ENCODE measurements around the gene ZNF775. TPM values are rescaled to one million over a fixed set of nuclear protein-coding genes. Genes with fewer than 3 reads are reported as not detected.

Gene ZNF775
- polyA plus RNA-seq, 1 experiment: 2.2 TPM

- no peak for DNase-seq (ENCODE audit: low read depth, low spot score)
- Histone ChIP-seq H3K27me3 (ENCODE audit: control insufficient read depth, insufficient read depth, low read length) (no peaks in the 10 kb centered on the region), H3K9me3 (ENCODE audit: control insufficient read depth, insufficient read depth, low read length) (no peaks in the 10 kb centered on the region), H3K4me3 (ENCODE audit: low read depth, low read length) (peak overlapping the region; percentile 89), H3K27ac (ENCODE audit: low read depth, low read length) (no peak overlapping the region)
- POLR2A ChIA-PET: interaction anchor here (1.3 kb wide), 1 partner anchor 10 kb away, joined by 8 read pairs; no protein-coding TSS in a partner anchor
- CTCF ChIA-PET: interaction anchor here (2.2 kb wide), 1 partner anchor 11 kb away, joined by 17 read pairs; no protein-coding TSS in a partner anchor
- no peak for TF ChIP-seq CTCF (IDR thresholded peaks at IDR 0.05; ENCODE audit: low read depth, low read length)
Measured at GRCh38 chr7:150367677-150368095, 11.4 kb upstream of the ZNF775 start.

- peak; percentile 41 for DNase-seq (ENCODE audit: low read depth, low spot score)
Measured at GRCh38 chr7:150368096-150368883, 10.8 kb upstream of the ZNF775 start, which contains the start of gene REPIN1. Gene REPIN1 (plus strand): TSS chr7:150368822. CDS start chr7:150369712, 890 bp downstream.

DNA sequence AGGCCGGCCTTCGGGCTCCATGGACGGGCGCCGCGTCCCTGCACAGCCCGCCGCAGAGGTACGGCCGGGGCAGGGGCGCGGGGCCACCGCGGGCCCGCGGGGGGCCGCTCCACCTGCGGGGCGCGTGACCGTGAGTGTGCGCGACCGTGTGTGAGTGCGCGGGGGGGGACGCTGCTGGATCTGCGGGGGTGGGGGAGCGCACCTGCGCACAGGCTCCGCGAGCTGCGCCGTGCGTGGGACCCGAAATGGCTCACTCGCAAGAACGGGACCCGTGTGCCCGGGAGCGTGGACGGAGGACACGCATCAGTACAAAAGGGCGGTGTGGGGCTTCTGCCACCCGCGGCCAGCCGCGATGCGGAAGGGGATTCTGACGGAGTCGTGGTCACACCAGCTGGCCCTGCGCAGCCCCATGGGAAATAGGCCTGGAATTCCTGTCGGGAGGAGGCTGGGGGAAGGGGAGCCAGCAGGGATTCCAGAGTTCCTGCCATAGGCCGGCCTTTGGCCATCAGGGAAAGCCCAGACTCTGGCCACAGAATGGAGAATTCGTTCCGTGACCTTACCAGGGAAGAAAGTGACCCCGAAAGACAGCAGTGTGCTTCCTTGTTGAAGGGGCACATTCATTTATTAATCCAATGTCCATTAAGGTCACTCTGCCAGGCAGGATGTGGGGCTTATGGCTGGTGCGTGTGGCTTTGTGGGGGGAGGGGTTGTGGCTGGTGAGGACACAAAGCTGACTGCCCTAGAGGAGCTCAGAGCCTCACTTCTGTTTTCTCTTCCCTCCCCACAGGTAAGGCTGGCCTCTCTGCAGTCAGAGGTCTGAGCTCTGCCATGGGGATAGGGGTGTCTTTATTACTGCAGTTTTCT is 10.0 kb upstream of the ZNF775 start:
- Histone ChIP-seq H3K27ac (ENCODE audit: low read depth, low read length) (peak overlapping the region; percentile 83), H3K27me3 (ENCODE audit: control insufficient read depth, insufficient read depth, low read length) (no peaks in the 10 kb centered on the region), H3K4me3 (ENCODE audit: low read depth, low read length) (peak overlapping the region; percentile 89), H3K9me3 (ENCODE audit: control insufficient read depth, insufficient read depth, low read length) (no peaks in the 10 kb centered on the region)
- ChIA-PET POLR2A (interaction anchor here (0.6 to 2.0 kb wide), 7 partner anchors 9 to 37 kb away, joined by 3 to 10 read pairs (median 6); a partner anchor contains a TSS), CTCF (interaction anchor here (0.7 to 1.2 kb wide), 3 partner anchors 9 to 35 kb away, joined by 3 to 12 read pairs (median 3); no protein-coding TSS in a partner anchor)
- no peak for TF ChIP-seq CTCF (IDR thresholded peaks at IDR 0.05; ENCODE audit: low read depth, low read length)
- no peak for DNase-seq (ENCODE audit: low read depth, low spot score)

More at GRCh38 chr7:150368096-150368883, 10.8 kb upstream of the ZNF775 start, which contains the start of gene REPIN1:
- Histone ChIP-seq H3K27me3 (ENCODE audit: control insufficient read depth, insufficient read depth, low read length) (no peaks in the 10 kb centered on the region), H3K9me3 (ENCODE audit: control insufficient read depth, insufficient read depth, low read length) (no peaks in the 10 kb centered on the region), H3K4me3 (ENCODE audit: low read depth, low read length) (peak within 1 kb of the TSS; percentile 89), H3K27ac (ENCODE audit: low read depth, low read length) (peak within 1 kb of the TSS; percentile 83)
- ChIA-PET CTCF (no interaction called here), POLR2A (interaction anchor here (0.6 to 2.0 kb wide), 6 partner anchors 10 to 37 kb away, joined by 3 to 10 read pairs (median 6); a partner anchor contains a TSS)
- TF ChIP-seq CTCF (IDR thresholded peaks at IDR 0.05; ENCODE audit: low read depth, low read length): no peak

DNA sequence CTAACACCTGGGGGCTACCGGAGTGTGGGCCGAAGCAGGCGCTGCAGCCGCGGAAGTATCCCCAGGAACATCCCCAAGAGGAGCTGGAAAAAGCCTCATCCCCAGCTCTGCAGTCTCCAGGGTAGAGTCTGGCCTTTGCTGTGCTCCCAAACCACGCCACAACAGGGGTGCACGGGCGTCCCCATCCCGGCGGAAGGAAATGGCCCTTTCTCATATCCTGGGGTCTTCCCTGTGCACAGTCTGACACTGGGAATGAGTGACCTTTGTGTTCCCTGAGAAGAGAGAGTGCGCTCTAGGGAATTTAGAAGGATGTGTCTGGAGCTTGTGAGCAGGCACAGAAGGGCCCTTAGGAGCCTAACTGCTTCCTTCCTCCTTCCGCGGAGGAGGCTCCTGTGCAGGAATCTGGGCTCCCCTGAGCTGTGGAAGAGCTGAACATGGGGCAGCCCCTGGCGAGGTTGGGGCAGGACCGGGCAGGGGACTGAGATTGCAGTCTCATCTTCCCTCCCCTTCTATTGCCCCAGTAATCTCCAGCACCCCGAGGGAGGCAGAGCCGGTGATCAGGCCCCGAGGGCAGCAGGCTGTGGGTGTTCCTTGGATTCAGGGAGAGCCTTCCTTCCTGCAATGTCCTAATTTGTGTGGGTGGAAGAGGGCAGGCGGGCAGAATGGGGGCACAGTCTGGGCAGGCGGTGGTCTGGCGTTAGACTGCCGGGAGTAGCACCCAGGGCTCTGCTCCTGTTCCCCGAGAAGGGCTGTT is 9.2 kb upstream of the ZNF775 start:
- DNase-seq (ENCODE audit: low read depth, low spot score): no peak
- no peaks in the 10 kb centered on the region for H3K27me3 ChIP-seq (ENCODE audit: control insufficient read depth, insufficient read depth, low read length)
- no peaks in the 10 kb centered on the region for H3K9me3 ChIP-seq (ENCODE audit: control insufficient read depth, insufficient read depth, low read length)
- POLR2A ChIA-PET: interaction anchor here (1.3 to 2.0 kb wide), 3 partner anchors 8 to 36 kb away, joined by 6 to 10 read pairs (median 7); a partner anchor contains a TSS
- H3K27ac ChIP-seq (ENCODE audit: low read depth, low read length): peak overlapping the region; percentile 83
- peak overlapping the region; percentile 89 for H3K4me3 ChIP-seq (ENCODE audit: low read depth, low read length)
- CTCF ChIA-PET: interaction anchor here (0.7 to 1.3 kb wide), 5 partner anchors 8 to 84 kb away, joined by 3 to 12 read pairs (median 3); no protein-coding TSS in a partner anchor
- TF ChIP-seq CTCF (IDR thresholded peaks at IDR 0.05; ENCODE audit: low read depth, low read length): no peak
